GM23248 (cell line): ENCODE results near the gene KCNG1. TPM values are rescaled to one million over a fixed set of nuclear protein-coding genes. Genes with fewer than 3 reads are reported as not detected.

Source experiments
- DNase-seq: peaks from one replicate; pipeline ENCODE4 v3.0.0-alpha.2; 2015
- H2AFZ ChIP-seq: fragments of 200-600 bp; sonication (generic); 2 replicates; pipeline ENCODE4 v1.6.1; 2016; ENCODE audit warnings: antibody characterized with exemption
- H3F3A ChIP-seq: fragments of 200-600 bp; sonication (generic); 2 replicates; pipeline ENCODE4 v1.6.1; 2016; ENCODE audit warnings: mild to moderate bottlenecking, antibody characterized with exemption, mixed run types; ENCODE audit not compliant: insufficient read depth
- H3K27ac ChIP-seq: fragments of 200-600 bp; sonication (generic); 2 replicates; pipeline ENCODE4 v1.5.1; 2016; ENCODE audit warnings: mild to moderate bottlenecking
- H3K27me3 ChIP-seq: fragments of 200-600 bp; sonication (generic); replicated peaks from 2 replicates; pipeline ENCODE4 v1.6.1; 2016; ENCODE audit warnings: mild to moderate bottlenecking; ENCODE audit not compliant: insufficient read depth
- H3K36me3 ChIP-seq: fragments of 200-600 bp; sonication (generic); 2 replicates; pipeline ENCODE4 v1.6.1; 2016; ENCODE audit warnings: low read depth, mild to moderate bottlenecking
- H3K4me1 ChIP-seq: fragments of 200-600 bp; sonication (generic); 2 replicates; pipeline ENCODE4 v1.6.1; 2016; ENCODE audit warnings: mild to moderate bottlenecking; ENCODE audit not compliant: insufficient read depth
- H3K4me2 ChIP-seq: fragments of 200-600 bp; sonication (generic); one replicate; pipeline ENCODE4 v1.6.1; 2016; ENCODE audit warnings: mild to moderate bottlenecking; ENCODE audit not compliant: unreplicated experiment
- H3K4me3 ChIP-seq: fragments of 200-600 bp; sonication (generic); 2 replicates; pipeline ENCODE4 v1.5.1; 2016; ENCODE audit warnings: mild to moderate bottlenecking
- H3K79me2 ChIP-seq: fragments of 200-600 bp; sonication (generic); 2 replicates; pipeline ENCODE4 v1.6.1; 2016; ENCODE audit warnings: mild to moderate bottlenecking; ENCODE audit not compliant: insufficient read depth
- H3K9ac ChIP-seq: fragments of 200-600 bp; sonication (generic); 2 replicates; pipeline ENCODE4 v1.6.1; 2016; ENCODE audit warnings: mild to moderate bottlenecking
- H3K9me2 ChIP-seq: fragments of 200-600 bp; sonication (generic); 2 replicates; pipeline ENCODE4 v1.6.1; 2016; ENCODE audit warnings: mixed run types, mild to moderate bottlenecking, moderate library complexity; ENCODE audit not compliant: insufficient read depth
- H3K9me3 ChIP-seq: fragments of 200-600 bp; sonication (generic); one replicate; pipeline ENCODE4 v1.6.1; 2017; ENCODE audit warnings: low read depth
- H4K20me1 ChIP-seq: fragments of 200-600 bp; sonication (generic); 2 replicates; pipeline ENCODE4 v1.6.0; 2016; ENCODE audit not compliant: insufficient read depth
- EZH2 ChIP-seq: fragments of 200-600 bp; sonication (generic); IDR thresholded peaks from 2 replicates; pipeline ENCODE4 v1.6.1; 2018; ENCODE audit warnings: antibody characterized with exemption, mild to moderate bottlenecking; ENCODE audit not compliant: insufficient read depth, poor library complexity, severe bottlenecking
- EZH2phosphoT487 ChIP-seq: fragments of 200-600 bp; sonication (generic); IDR thresholded peaks from 2 replicates; pipeline ENCODE4 v1.6.1; 2018; ENCODE audit warnings: antibody characterized with exemption, moderate library complexity, mild to moderate bottlenecking, low read depth; ENCODE audit not compliant: insufficient read depth
- WGBS, 2 experiments: methylation state at CpG; one replicate each; pipeline ENCODE4 v1.1.6; 2015 to 2017; ENCODE audit warnings: low lambda C conversion rate in 2 of 2, low coverage in 1 of 2; ENCODE audit errors: missing lambda C conversion rate in 2 of 2; 5-methylcytosine and 5-hydroxymethylcytosine counted together
- in situ Hi-C: fragments of 300-500 bp; cut with MboI; formaldehyde crosslinking; loops from 2 replicates; pipeline ENCODE4 v1.15.0; 2020
- polyA plus RNA-seq: library from polyadenylated mRNA; unstranded; fragments of >200 nt; fragmentation: Nextera tagmentation; extraction: Ambion mirVana; gene quantifications from 2 replicates; pipeline ENCODE4 v1.2.1, GENCODE V29; 2016
- total RNA-seq: library from RNA; depleted of rRNA; stranded (reverse); fragments of >200 nt; shearing (Covaris generic); gene quantifications from 2 replicates; pipeline ENCODE4 v1.2.3, GENCODE V29; 2014; rRNA removed

The KCNG1 gene
- 19.1 and 29.0 TPM in 2 replicates for total RNA-seq
- polyA plus RNA-seq: 10.4 and 11.1 TPM in 2 replicates

- Histone ChIP-seq H3K9me2 (no peaks in the 10 kb centered on the region), H3K27me3 (0 out of 2 replicates have a peak, but pooled peaks cover 7% of the 10 kb centered on the region), H3K4me1 (0 out of 2 replicates have a peak, but pooled peaks cover 4% of the 10 kb centered on the region), H3K4me3 (peak within 1 kb of the TSS; percentile 77), H2AFZ (peak within 1 kb of the TSS; percentile 86), H3K79me2 (peaks cover 9% of the 10 kb centered on the region), H3K4me2 (peak within 1 kb of the TSS; percentile 67), H3K9me3 (no peaks in the 10 kb centered on the region), H3K9ac (peak within 1 kb of the TSS; percentile 79), H3F3A (no peaks in the 10 kb centered on the region), H3K36me3 (no peaks in the 10 kb centered on the region), H4K20me1 (no peaks in the 10 kb centered on the region), H3K27ac (no peak within 1 kb of the TSS)
- peak; percentile 92 for DNase-seq
- WGBS, 2 experiments: 0 to 2% methylated on average over 61 to 88 of the region's 108 CpGs
- in situ Hi-C loops: no loop called here
- no peak for TF ChIP-seq EZH2
- TF ChIP-seq EZH2phosphoT487: no peak
These were observed at the start of gene KCNG1 for GRCh38 chr20:51022803-51023616. TSS of gene KCNG1 (minus strand) at chr20:51023107. CDS start at chr20:51010338, 12,769 bp downstream.

- DNase-seq: no peak
- Histone ChIP-seq H3K79me2 (no peaks in the 10 kb centered on the region), H3K9me3 (no peaks in the 10 kb centered on the region), H2AFZ (no peak overlapping the region), H3K27ac (no peak overlapping the region), H3K4me2 (no peak overlapping the region), H3K4me1 (no peaks in the 10 kb centered on the region), H3K9ac (no peak overlapping the region), H3K36me3 (no peaks in the 10 kb centered on the region), H4K20me1 (no peaks in the 10 kb centered on the region), H3F3A (no peaks in the 10 kb centered on the region), H3K27me3 (peaks cover 50% of the 10 kb centered on the region), H3K4me3 (no peak overlapping the region), H3K9me2 (no peaks in the 10 kb centered on the region)
- WGBS, 2 experiments: 60% methylated on average over 4 of the region's 4 CpGs
- TF ChIP-seq EZH2phosphoT487 (no peak), EZH2 (no peak)
- in situ Hi-C loops: no loop called here
These were observed 47.7 kb upstream of the KCNG1 start for GRCh38 chr20:51070621-51071020.

GRCh38 chr20:51067792-51068191, 44.9 kb upstream of the KCNG1 start:
- H3F3A ChIP-seq: no peaks in the 10 kb centered on the region
- no peaks in the 10 kb centered on the region for H3K36me3 ChIP-seq
- no peaks in the 10 kb centered on the region for H4K20me1 ChIP-seq
- no peaks in the 10 kb centered on the region for H3K4me1 ChIP-seq
- H3K9me3 ChIP-seq: no peaks in the 10 kb centered on the region
- no peaks in the 10 kb centered on the region for H3K9me2 ChIP-seq
- no peak overlapping the region for H3K4me2 ChIP-seq
- no peak overlapping the region for H3K4me3 ChIP-seq
- no peak for DNase-seq
- no peak overlapping the region for H3K9ac ChIP-seq
- no peaks in the 10 kb centered on the region for H3K79me2 ChIP-seq
- peaks cover 29% of the 10 kb centered on the region; the same call in 1 of the 2 replicates for H3K27me3 ChIP-seq
- no peak overlapping the region for H3K27ac ChIP-seq
- no peak for TF ChIP-seq EZH2phosphoT487
- no peak for TF ChIP-seq EZH2
- in situ Hi-C loops: no loop called here
- no peak overlapping the region for H2AFZ ChIP-seq
- 25 to 32% methylated on average over 5 of the region's 5 CpGs for WGBS, 2 experiments

GRCh38 chr20:51065615-51066014, 42.7 kb upstream of the KCNG1 start:
- Histone ChIP-seq H3K79me2 (no peaks in the 10 kb centered on the region), H3K9me2 (no peaks in the 10 kb centered on the region), H3K27ac (no peak overlapping the region), H3K9me3 (no peaks in the 10 kb centered on the region), H2AFZ (no peak overlapping the region), H4K20me1 (no peaks in the 10 kb centered on the region), H3K4me3 (no peak overlapping the region), H3K9ac (no peak overlapping the region), H3K4me2 (no peak overlapping the region), H3F3A (no peaks in the 10 kb centered on the region), H3K4me1 (no peaks in the 10 kb centered on the region), H3K27me3 (peaks cover 25% of the 10 kb centered on the region; the same call in 1 of the 2 replicates), H3K36me3 (no peaks in the 10 kb centered on the region)
- in situ Hi-C loops: no loop called here
- 41 to 42% methylated on average over 4 of the region's 4 CpGs for WGBS, 2 experiments
- DNase-seq: no peak
- no peak for TF ChIP-seq EZH2phosphoT487
- no peak for TF ChIP-seq EZH2
